Erythroblast (primary cell): Measurements from ENCODE around the gene ZAR1.
"Not testable (repeated sequence)": the region's sequence is repeated elsewhere in the genome, so short reads cannot be mapped to it uniquely, and the experiment has no call there.

Experiments used
- GATA1 ChIP-seq: IDR thresholded peaks from 2 replicates; pipeline ENCODE4 v1.6.1; 2011; ENCODE audit warnings: low read depth, mild to moderate bottlenecking, control low read depth, low read length, moderate library complexity
- POLR2A ChIP-seq: IDR thresholded peaks from 2 replicates; pipeline ENCODE4 v1.6.1; 2011; ENCODE audit warnings: mild to moderate bottlenecking, low read length

- TF ChIP-seq POLR2A, GATA1: not testable (repeated sequence)
Measured at GRCh38 chr4:48451656-48452055, 38.4 kb upstream of the ZAR1 start.
